OCI-LY3 (cell line): ENCODE results near the gene SIAE.

Source experiments
- CTCF ChIP-seq: fragments of 200-600, 300-600 bp; sonication (generic); IDR thresholded peaks from 2 replicates; pipeline ENCODE4 v1.5.1; 2014; ENCODE audit warnings: antibody characterized with exemption, low read length, low read depth
- EZH2phosphoT487 ChIP-seq: fragments of 200-600 bp; shearing (Covaris generic); IDR thresholded peaks from 2 replicates; pipeline ENCODE4 v1.6.1; 2018; ENCODE audit warnings: antibody characterized with exemption, mixed run types, low read depth

GRCh38 chr11:124682443-124682842, 8.9 kb upstream of the SIAE start:
- TF ChIP-seq CTCF (no peak), EZH2phosphoT487 (no peak)
